HCT116 (cell line): ENCODE data around the gene SP100. TPM values are rescaled to one million over a fixed set of nuclear protein-coding genes. Genes with fewer than 3 reads are reported as not detected.

Experiments used
- ATAC-seq: fragments of 200-7000 bp; cut with Tn5 transposase; 2 replicates; pipeline ENCODE4 v1.9.1; 2020; ENCODE audit warnings: mild to moderate bottlenecking, moderate library complexity
- BruUV-seq: library from RNA; stranded (reverse); fragments of 400-500 nt; replicated peaks from 2 replicates; lab custom pipeline; 2021; lab: Mats Ljungman, UMichigan
- CTCF ChIA-PET: fragments of 300-600 bp; sonication (Branson Sonifier 250); formaldehyde crosslinking; loops from one replicate; lab custom pipeline; 2021; ENCODE audit warnings: antibody characterized with exemption; lab: Charles Lee
- POLR2A ChIA-PET: fragments of 300-600, 350-600 bp; sonication (Branson Sonifier 250); formaldehyde crosslinking; loops from one replicate; lab custom pipeline; 2021; ENCODE audit warnings: antibody characterized with exemption; lab: Charles Lee
- RAD21 ChIA-PET, 2 experiments: fragments of 300-600 bp; sonication (Branson Sonifier 250); formaldehyde crosslinking; loops; one replicate each; lab custom pipeline; 2023; ENCODE audit warnings: low total read pairs in 2 of 2; ENCODE audit not compliant: uncharacterized antibody in 2 of 2, unreplicated experiment in 2 of 2, low non-redundant PET in 1 of 2; lab: Charles Lee
- DNase-seq: peaks from one replicate; pipeline ENCODE4 v3.0.0-alpha.2; 2010; ENCODE audit warnings: low read depth, low spot score
- H2AFZ ChIP-seq: fragments of 200-600 bp; shearing (Covaris generic), sonication (generic); 2 replicates; pipeline ENCODE4 v1.6.1; 2017; ENCODE audit warnings: low read depth, mixed run types, mixed read lengths, antibody characterized with exemption, low read length; ENCODE audit not compliant: poor library complexity, severe bottlenecking
- H3K27ac ChIP-seq: 2 replicates; pipeline ENCODE4 v1.5.1; 2012; ENCODE audit warnings: low read depth, low read length
- H3K27me3 ChIP-seq: fragments of 200-600 bp; sonication (generic); 2 replicates; pipeline ENCODE4 v1.6.1; 2016; ENCODE audit warnings: mixed run types, low read length, mixed read lengths; ENCODE audit not compliant: insufficient read depth
- H3K36me3 ChIP-seq, 2 experiments: fragments of 200-500 bp in 1 of 2; fragments of 200-600 bp in 1 of 2; sonication (Bioruptor generic) in 1 of 2; sonication (generic) in 1 of 2; 2 replicates each; pipeline versions ENCODE4 v1.5.1 to v1.6.1; 2014 to 2016; ENCODE audit warnings: low read length in 2 of 2, inconsistent platforms in 1 of 2, mixed read lengths in 1 of 2, mixed run types in 1 of 2; ENCODE audit not compliant: insufficient read depth in 2 of 2, control insufficient read depth in 1 of 2
- H3K4me1 ChIP-seq, 2 experiments: fragments of 200-600 bp in 1 of 2; sonication (generic) in 1 of 2; 2 replicates each; pipeline versions ENCODE4 v1.5.1 to v1.6.1; 2012 to 2017; ENCODE audit warnings: low read length in 2 of 2, inconsistent platforms in 1 of 2, mild to moderate bottlenecking in 1 of 2, mixed read lengths in 1 of 2, mixed run types in 1 of 2, moderate library complexity in 1 of 2; ENCODE audit not compliant: insufficient read depth in 2 of 2, control insufficient read depth in 1 of 2
- H3K4me2 ChIP-seq: fragments of 200-600 bp; sonication (generic); 2 replicates; pipeline ENCODE4 v1.6.1; 2017; ENCODE audit warnings: mixed run types, low read length, mixed read lengths
- H3K4me3 ChIP-seq, 2 experiments: fragments of 200-600 bp in 1 of 2; sonication (generic) in 1 of 2; replicated peaks in 1 of 2; 2 replicates each; pipeline ENCODE4 v1.5.1; 2011 to 2016; ENCODE audit warnings: low read length in 2 of 2, control low read depth in 1 of 2, low read depth in 1 of 2, mild to moderate bottlenecking in 1 of 2, mixed read lengths in 1 of 2, mixed run types in 1 of 2
- H3K79me2 ChIP-seq: fragments of 200-600 bp; sonication (generic); 2 replicates; pipeline ENCODE4 v1.6.1; 2017; ENCODE audit warnings: mild to moderate bottlenecking, mixed run types, low read length, moderate library complexity, mixed read lengths; ENCODE audit not compliant: insufficient read depth
- H3K9ac ChIP-seq: fragments of 200-600 bp; sonication (generic); 2 replicates; pipeline ENCODE4 v1.6.1; 2016; ENCODE audit warnings: low read length, mixed read lengths
- H3K9me2 ChIP-seq: fragments of 200-600 bp; sonication (generic), shearing (Covaris generic); 2 replicates; pipeline ENCODE4 v1.6.1; 2017; ENCODE audit warnings: mixed run types, mild to moderate bottlenecking, moderate library complexity; ENCODE audit not compliant: insufficient read depth
- H3K9me3 ChIP-seq, 2 experiments: fragments of 200-500 bp in 1 of 2; fragments of 200-600 bp in 1 of 2; sonication (Bioruptor generic) in 1 of 2; sonication (generic) in 1 of 2; 2 replicates each; pipeline ENCODE4 v1.6.1; 2014 to 2017; ENCODE audit warnings: low read length in 2 of 2, mixed read lengths in 2 of 2, inconsistent platforms in 1 of 2, low read depth in 1 of 2, mild to moderate bottlenecking in 1 of 2, mixed run types in 1 of 2, moderate library complexity in 1 of 2; ENCODE audit not compliant: control insufficient read depth in 1 of 2, insufficient read depth in 1 of 2
- H4K20me1 ChIP-seq: fragments of 200-600 bp; sonication (generic), shearing (Covaris generic); 2 replicates; pipeline ENCODE4 v1.6.1; 2017; ENCODE audit warnings: mixed run types, mild to moderate bottlenecking, moderate library complexity; ENCODE audit not compliant: insufficient read depth
- ATF3 ChIP-seq: IDR thresholded peaks from 2 replicates; pipeline ENCODE4 v1.6.1; 2012
- CBX3 ChIP-seq: IDR thresholded peaks from 2 replicates; pipeline ENCODE4 v1.6.1; 2012; ENCODE audit warnings: low read depth
- CEBPB ChIP-seq: IDR thresholded peaks from 2 replicates; pipeline ENCODE4 v1.6.1; 2012; ENCODE audit warnings: low read depth
- CTCF ChIP-seq, 3 experiments: fragments of 200-600 bp in 1 of 3; sonication (generic) in 1 of 3; IDR thresholded peaks in 2 of 3; conservative IDR thresholded peaks in 1 of 3; 2 replicates each; pipeline ENCODE4 v1.5.1; 2012 to 2017; ENCODE audit warnings: low read depth in 2 of 3, low read length in 2 of 3, antibody characterized with exemption in 1 of 3, borderline replicate concordance in 1 of 3, control low read depth in 1 of 3, mild to moderate bottlenecking in 1 of 3, mixed read lengths in 1 of 3, mixed run types in 1 of 3, moderate library complexity in 1 of 3; ENCODE audit not compliant: insufficient read depth in 1 of 3
- EGR1 ChIP-seq: IDR thresholded peaks from 2 replicates; pipeline ENCODE4 v1.6.1; 2012; ENCODE audit warnings: low read depth
- EZH2 ChIP-seq: fragments of 200-600 bp; sonication (generic); IDR thresholded peaks from 2 replicates; pipeline ENCODE4 v1.6.1; 2017; ENCODE audit warnings: antibody characterized with exemption, mixed run types
- EZH2phosphoT487 ChIP-seq: fragments of 200-600 bp; IDR thresholded peaks from 2 replicates; pipeline ENCODE4 v1.6.1; 2018; ENCODE audit warnings: antibody characterized with exemption, borderline replicate concordance
- FOSL1 ChIP-seq: IDR thresholded peaks from 2 replicates; pipeline ENCODE4 v1.6.1; 2012; ENCODE audit warnings: low read depth
- JUND ChIP-seq: IDR thresholded peaks from 2 replicates; pipeline ENCODE4 v1.6.1; 2012
- MAX ChIP-seq: IDR thresholded peaks from 2 replicates; pipeline ENCODE4 v1.6.1; 2012
- RAD21 ChIP-seq: IDR thresholded peaks from 2 replicates; pipeline ENCODE4 v1.6.1; 2012; ENCODE audit warnings: low read depth, mild to moderate bottlenecking
- REST ChIP-seq: IDR thresholded peaks from 2 replicates; pipeline ENCODE4 v1.6.1; 2012; ENCODE audit warnings: low read depth
- SIN3A ChIP-seq: IDR thresholded peaks from 2 replicates; pipeline ENCODE4 v1.6.1; 2012; ENCODE audit warnings: low read depth
- SP1 ChIP-seq: IDR thresholded peaks from 2 replicates; pipeline ENCODE4 v1.6.1; 2012; ENCODE audit warnings: low read depth
- TCF7L2 ChIP-seq: IDR thresholded peaks from 2 replicates; pipeline ENCODE4 v1.7.0; 2011; ENCODE audit warnings: borderline replicate concordance, inconsistent platforms; ENCODE audit not compliant: insufficient read depth, insufficient read length; ENCODE audit errors: extremely low read depth
- YY1 ChIP-seq: IDR thresholded peaks from 2 replicates; pipeline ENCODE4 v1.6.1; 2011; ENCODE audit warnings: low read length, low read depth, moderate library complexity, mild to moderate bottlenecking; ENCODE audit not compliant: insufficient replicate concordance; ENCODE audit errors: extremely low read depth
- ZBTB33 ChIP-seq: IDR thresholded peaks from 2 replicates; pipeline ENCODE4 v1.6.1; 2011; ENCODE audit warnings: mild to moderate bottlenecking, low read length, moderate library complexity; ENCODE audit not compliant: insufficient replicate concordance; ENCODE audit errors: extremely low read depth
- intact Hi-C: fragments of 100-400 bp; cut with micrococcal nuclease; formaldehyde crosslinking; loops from 2 replicates; pipeline ENCODE4 v1.10.0; 2022
- total RNA-seq: library from RNA; stranded (reverse); gene quantifications from one replicate; pipeline ENCODE4 v1.2.1, GENCODE V29; 2021; ENCODE audit not compliant: unreplicated experiment

The SP100 gene
- total RNA-seq, 1 experiment from 2014 or later, result 48.1 TPM

GRCh38 chr2:230412371-230412711, 3.7 kb upstream of the SP100 start:
- Histone ChIP-seq H3K79me2 (peaks cover 5% of the 10 kb centered on the region; the same call in 1 of the 2 replicates), H3K4me1 (peaks cover 7 to 33% of the 10 kb centered on the region in 2 experiments), H3K27ac (no peak overlapping the region), H4K20me1 (no peaks in the 10 kb centered on the region), H2AFZ (peak overlapping the region; percentile 85), H3K4me2 (peak overlapping the region; percentile 94), H3K4me3 (peak overlapping the region; percentile 48 to 61), H3K27me3 (no peaks in the 10 kb centered on the region), H3K9ac (peak overlapping the region; percentile 66), H3K9me2 (no peaks in the 10 kb centered on the region), H3K9me3 (no peaks in the 10 kb centered on the region), H3K36me3 (no peaks in the 10 kb centered on the region)
- no TSS peak for BruUV-seq
- ATAC-seq (no peak; the same call in 1 of the 2 replicates), DNase-seq (no peak)
- POLR2A ChIA-PET, result no interaction called here
- intact Hi-C loops, result loop anchor here (10.0 kb wide), 1 partner anchor 382 kb away; no protein-coding TSS in a partner anchor
- RAD21 ChIA-PET, result no interaction called here
- CTCF ChIA-PET, result no interaction called here
- TF ChIP-seq CEBPB (no peak), ATF3 (no peak), TCF7L2 (no peak), RAD21 (no peak), EZH2phosphoT487 (no peak), EGR1 (no peak), JUND (no peak), MAX (no peak), SIN3A (no peak), CTCF (IDR thresholded peaks at IDR 0.05 in 2 of 3, conservative IDR thresholded peaks at IDR 0.05 in 1 of 3; ENCODE audit: borderline replicate concordance in 1 of 3, insufficient read depth in 1 of 3, low read depth in 2 of 3, low read length in 2 of 3) (no peak), YY1 (no peak), REST (no peak), EZH2 (no peak), ZBTB33 (no peak), FOSL1 (no peak), SP1 (no peak), CBX3 (no peak)
- TF ChIP-seq, all 23 proteins: peak for 0
